ENCODE measurements around the gene ITGB5.
A peak's percentile ranks its signal among the peaks of the same experiment; 100 is the strongest.
"Not testable (repeated sequence)": the region's sequence is repeated elsewhere in the genome, so short reads cannot be mapped to it uniquely, and the experiment has no call there.

Gene ITGB5

DNA sequence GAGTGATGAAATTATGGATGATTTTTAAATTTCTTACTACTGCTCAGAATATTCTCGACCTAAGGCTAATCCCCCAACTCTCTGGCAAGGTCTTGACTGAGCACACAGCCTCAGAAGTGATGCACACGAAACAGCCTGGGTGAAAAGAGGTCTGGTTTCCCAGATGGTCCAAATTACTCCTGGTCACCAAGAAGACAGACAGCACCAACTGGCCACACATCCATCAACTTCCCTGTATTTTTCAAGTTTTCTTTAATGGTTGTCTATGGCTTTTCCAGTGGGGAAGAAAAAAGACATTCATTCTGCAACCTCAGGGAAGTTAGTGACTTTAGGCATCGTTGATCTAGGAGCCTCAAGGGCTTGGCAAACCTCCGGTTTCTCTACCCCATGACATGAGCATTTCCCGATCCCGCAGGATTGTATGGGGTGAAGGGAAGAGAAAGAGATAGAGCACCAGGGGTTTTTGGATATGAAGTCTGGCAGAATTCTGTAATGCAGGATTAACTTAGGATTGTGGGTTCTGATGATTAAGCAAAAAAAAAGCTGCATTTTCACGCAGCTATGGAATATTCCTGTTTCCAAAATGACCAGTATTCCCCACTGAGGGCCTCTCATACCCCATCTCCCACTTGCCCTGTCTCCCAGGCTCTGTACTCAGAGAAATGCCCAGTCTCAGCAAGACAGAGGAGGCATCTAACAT lies 94.7 kb downstream of the ITGB5 start:
- Histone ChIP-seq H3K36me3 (ENCODE audit: control insufficient read depth in 1 of 2, insufficient read depth in 2 of 2, low read length in 2 of 2) (peaks cover 14 to 22% of the 10 kb centered on the region in 2 donors), H3K4me1 (ENCODE audit: control insufficient read depth in 1 of 2, insufficient read depth in 2 of 2, low read length in 2 of 2) (peaks cover under 1 to 9% of the 10 kb centered on the region in 2 donors), H3K4me3 (ENCODE audit: low read depth in 1 of 2, low read length in 2 of 2) (no peak overlapping the region), H3K9me3 (ENCODE audit: control insufficient read depth in 1 of 2, low read length in 2 of 2) (no peaks in the 10 kb centered on the region), H3K27me3 (ENCODE audit: low read depth, low read length) (no peaks in the 10 kb centered on the region), H3K27ac (ENCODE audit: low read length) (peak overlapping the region; percentile 35)

DNA sequence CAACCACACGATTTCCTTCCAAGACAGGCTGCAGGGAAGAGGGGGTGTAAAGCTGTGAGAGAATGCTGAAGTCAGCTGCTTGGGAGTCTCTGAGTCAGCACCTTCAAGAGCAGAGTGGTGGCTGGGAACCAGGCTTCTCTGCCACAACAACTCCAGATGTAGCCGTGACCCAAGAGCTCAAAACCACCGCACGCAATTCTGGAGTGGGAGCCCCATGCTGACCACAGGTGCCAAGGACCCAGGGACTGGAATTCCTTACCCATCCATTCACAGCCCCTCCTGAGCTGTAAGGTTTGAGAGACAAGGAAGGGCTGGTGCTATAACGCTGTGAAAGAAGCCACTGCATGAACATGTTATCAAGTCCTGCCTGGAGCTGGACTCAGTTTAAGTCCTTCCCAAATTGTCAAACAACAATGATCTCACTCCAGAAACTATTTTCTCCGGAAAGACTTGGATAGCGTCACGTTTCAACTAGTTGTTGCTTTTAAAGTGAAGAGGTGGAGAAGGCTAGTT lies 95.5 kb downstream of the ITGB5 start:
- Histone ChIP-seq H3K27ac (ENCODE audit: low read length) (peak overlapping the region; percentile 35), H3K4me1 (ENCODE audit: control insufficient read depth in 1 of 2, insufficient read depth in 2 of 2, low read length in 2 of 2) (peaks cover 9 to 13% of the 10 kb centered on the region in 2 donors), H3K9me3 (ENCODE audit: control insufficient read depth in 1 of 2, low read length in 2 of 2) (no peaks in the 10 kb centered on the region), H3K4me3 (ENCODE audit: low read depth in 1 of 2, low read length in 2 of 2) (no peak overlapping the region), H3K27me3 (ENCODE audit: low read depth, low read length) (no peaks in the 10 kb centered on the region), H3K36me3 (ENCODE audit: control insufficient read depth in 1 of 2, insufficient read depth in 2 of 2, low read length in 2 of 2) (peaks cover 14 to 17% of the 10 kb centered on the region in 2 donors)

DNA sequence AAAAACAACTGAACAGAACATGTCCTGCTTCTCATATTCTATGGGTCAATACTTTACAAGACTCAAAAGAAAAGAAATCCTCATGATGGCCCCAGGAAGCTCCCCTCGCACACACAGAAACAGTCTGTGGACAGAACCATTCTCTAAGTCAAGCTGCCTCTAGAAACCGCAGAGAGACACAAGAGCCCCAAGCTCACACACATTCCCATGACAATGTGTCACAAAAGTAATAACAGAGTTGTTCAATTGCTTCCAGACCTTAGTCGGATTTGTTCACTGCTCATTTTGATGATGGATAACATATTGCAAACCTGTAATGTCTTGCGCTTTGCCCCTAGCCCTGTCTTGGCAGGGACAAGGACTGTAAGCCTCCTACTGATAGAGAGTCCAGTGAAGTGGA lies 96.0 kb downstream of the ITGB5 start:
- Histone ChIP-seq H3K27me3 (ENCODE audit: low read depth, low read length) (no peaks in the 10 kb centered on the region), H3K36me3 (ENCODE audit: control insufficient read depth in 1 of 2, insufficient read depth in 2 of 2, low read length in 2 of 2) (peaks cover 11 to 12% of the 10 kb centered on the region in 2 donors), H3K9me3 (ENCODE audit: control insufficient read depth in 1 of 2, low read length in 2 of 2) (no peaks in the 10 kb centered on the region), H3K4me3 (ENCODE audit: low read depth in 1 of 2, low read length in 2 of 2) (no peak overlapping the region), H3K4me1 (ENCODE audit: control insufficient read depth in 1 of 2, insufficient read depth in 2 of 2, low read length in 2 of 2) (peaks cover 12 to 18% of the 10 kb centered on the region in 2 donors), H3K27ac (ENCODE audit: low read length) (peak overlapping the region; percentile 8)

DNA sequence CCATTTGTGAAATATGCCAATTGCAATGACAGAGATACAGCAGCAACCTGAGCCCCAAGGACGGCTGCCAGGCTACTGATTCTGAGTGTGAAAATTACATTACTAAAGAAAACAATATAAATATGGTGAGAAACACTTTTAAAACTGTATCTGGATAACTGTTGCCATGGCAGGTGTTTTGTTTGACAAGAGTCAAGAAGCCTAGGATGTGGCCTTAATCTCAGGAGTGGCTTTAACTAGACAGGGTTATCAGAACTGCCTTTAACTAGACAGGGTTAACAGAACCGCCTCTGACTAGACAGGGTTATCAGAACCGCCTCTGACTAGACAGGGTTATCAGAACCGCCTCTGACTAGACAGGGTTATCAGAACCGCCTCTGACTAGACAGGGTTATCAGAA lies 98.1 kb downstream of the ITGB5 start:
- H3K9me3 ChIP-seq (ENCODE audit: control insufficient read depth in 1 of 2, low read length in 2 of 2); H3K27ac ChIP-seq (ENCODE audit: low read length); H3K27me3 ChIP-seq (ENCODE audit: low read depth, low read length); H3K36me3 ChIP-seq (ENCODE audit: control insufficient read depth in 1 of 2, insufficient read depth in 2 of 2, low read length in 2 of 2); H3K4me3 ChIP-seq (ENCODE audit: low read depth in 1 of 2, low read length in 2 of 2): not testable (repeated sequence)
- peaks cover 12 to 25% of the 10 kb centered on the region in 2 donors for H3K4me1 ChIP-seq (ENCODE audit: control insufficient read depth in 1 of 2, insufficient read depth in 2 of 2, low read length in 2 of 2)

DNA sequence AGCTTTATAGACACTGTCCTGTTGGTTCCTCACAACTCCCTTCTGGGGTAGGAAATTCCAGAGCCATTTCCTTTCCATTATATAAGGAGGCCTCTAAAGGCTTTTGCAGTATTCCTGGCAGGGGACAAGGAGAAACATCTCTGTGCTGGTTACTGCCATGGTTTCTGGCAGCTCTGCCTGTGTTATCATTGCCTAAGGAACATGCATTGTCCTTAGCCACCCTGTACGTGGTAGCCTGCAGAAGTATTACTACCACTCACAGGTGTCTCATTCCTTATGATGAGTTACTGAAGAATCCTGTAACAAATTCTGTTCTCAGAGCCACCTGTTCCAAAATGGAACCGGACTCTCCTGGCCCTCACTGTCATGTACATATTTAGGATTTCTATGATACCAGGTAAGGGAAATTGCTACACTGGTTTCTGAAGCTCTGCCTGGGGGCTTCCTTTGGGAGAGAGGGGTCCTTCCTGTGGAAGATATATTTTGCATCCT lies 98.9 kb downstream of the ITGB5 start:
- Histone ChIP-seq H3K27me3 (ENCODE audit: low read depth, low read length) (no peaks in the 10 kb centered on the region), H3K36me3 (ENCODE audit: control insufficient read depth in 1 of 2, insufficient read depth in 2 of 2, low read length in 2 of 2) (peaks cover 0 to 3% of the 10 kb centered on the region in 2 donors), H3K9me3 (ENCODE audit: control insufficient read depth in 1 of 2, low read length in 2 of 2) (no peaks in the 10 kb centered on the region), H3K4me3 (ENCODE audit: low read depth in 1 of 2, low read length in 2 of 2) (no peak overlapping the region), H3K4me1 (ENCODE audit: control insufficient read depth in 1 of 2, insufficient read depth in 2 of 2, low read length in 2 of 2) (peaks cover 12 to 25% of the 10 kb centered on the region in 2 donors), H3K27ac (ENCODE audit: low read length) (no peak overlapping the region)

DNA sequence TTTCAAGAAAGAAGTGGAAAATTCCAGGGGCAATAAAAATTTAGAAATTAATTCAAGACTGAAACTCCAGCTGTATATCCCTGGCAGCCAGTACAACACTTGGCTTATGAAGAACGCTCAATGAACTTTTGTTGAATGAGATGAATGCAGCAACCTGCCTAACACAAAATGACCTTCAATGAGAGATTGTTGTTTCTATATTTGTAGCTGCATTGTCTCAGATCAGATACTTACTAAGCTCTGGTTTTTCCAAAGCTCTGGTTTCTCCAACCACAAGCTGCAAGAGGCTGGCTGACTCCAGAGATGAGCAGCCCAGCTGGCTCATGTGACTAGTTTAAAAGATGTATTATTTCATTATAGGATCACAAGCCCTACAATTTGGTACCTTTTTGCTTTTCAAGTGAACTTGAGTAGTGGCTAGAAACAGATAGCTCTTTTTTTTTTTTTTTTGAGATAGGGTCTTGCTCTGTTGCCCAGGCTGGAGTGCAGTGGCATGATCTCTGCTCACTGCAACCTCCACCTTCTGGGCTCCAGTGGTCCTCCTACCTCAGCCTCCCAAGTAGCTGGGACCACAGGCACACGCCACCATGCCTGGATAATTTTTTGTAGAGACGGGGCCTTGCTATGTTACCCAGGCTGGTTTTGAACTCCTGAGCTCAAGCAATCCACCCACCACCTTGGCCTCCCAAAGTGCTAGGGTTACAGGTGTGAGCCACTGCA lies 99.5 kb downstream of the ITGB5 start:
- H3K9me3 ChIP-seq (ENCODE audit: control insufficient read depth in 1 of 2, low read length in 2 of 2) = no peaks in the 10 kb centered on the region
- peak overlapping the region; percentile 16 for H3K27ac ChIP-seq (ENCODE audit: low read length)
- H3K27me3 ChIP-seq (ENCODE audit: low read depth, low read length) = no peaks in the 10 kb centered on the region
- H3K4me1 ChIP-seq (ENCODE audit: control insufficient read depth in 1 of 2, insufficient read depth in 2 of 2, low read length in 2 of 2) = peaks cover 12 to 25% of the 10 kb centered on the region in 2 donors
- H3K4me3 ChIP-seq (ENCODE audit: low read depth in 1 of 2, low read length in 2 of 2) = no peak overlapping the region
- peaks cover 0 to 3% of the 10 kb centered on the region in 2 donors for H3K36me3 ChIP-seq (ENCODE audit: control insufficient read depth in 1 of 2, insufficient read depth in 2 of 2, low read length in 2 of 2)

DNA sequence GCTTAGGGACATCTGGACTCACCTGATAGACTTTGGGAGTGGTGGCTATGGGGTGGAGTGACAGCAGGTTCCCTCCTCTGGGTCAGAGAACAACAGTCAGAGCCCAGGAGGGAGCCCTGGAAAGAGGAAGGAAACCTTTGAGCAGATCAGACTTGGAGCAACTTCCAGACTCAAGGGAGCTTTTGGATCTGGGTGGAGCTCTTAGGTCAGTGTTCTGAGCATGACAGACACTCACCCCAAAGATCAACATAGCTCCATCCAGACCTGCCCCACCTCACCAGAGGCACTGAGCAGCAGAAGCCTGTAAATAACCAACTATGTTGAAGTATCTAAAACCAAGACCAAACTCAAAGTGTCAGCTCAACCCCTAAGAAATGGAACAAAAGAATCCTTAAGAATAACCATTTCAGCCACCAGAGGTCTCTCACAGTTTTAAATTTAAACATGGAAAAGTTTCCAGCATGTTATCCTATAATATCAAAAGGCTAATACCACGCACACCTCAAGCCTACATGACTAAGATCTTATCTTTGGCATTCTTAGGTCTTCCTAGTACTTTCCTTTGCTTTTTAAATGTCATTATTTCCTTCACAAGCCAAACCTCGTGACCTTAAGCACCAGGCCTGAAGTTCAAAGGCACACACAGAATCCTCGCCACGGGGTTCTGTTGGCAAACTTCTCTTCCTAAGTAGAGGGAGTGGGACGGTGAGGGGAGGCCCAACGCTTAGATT lies 100.5 kb downstream of the ITGB5 start:
- H3K4me3 ChIP-seq (ENCODE audit: low read depth in 1 of 2, low read length in 2 of 2) = no peak overlapping the region
- peak overlapping the region; percentile 16 for H3K27ac ChIP-seq (ENCODE audit: low read length)

DNA sequence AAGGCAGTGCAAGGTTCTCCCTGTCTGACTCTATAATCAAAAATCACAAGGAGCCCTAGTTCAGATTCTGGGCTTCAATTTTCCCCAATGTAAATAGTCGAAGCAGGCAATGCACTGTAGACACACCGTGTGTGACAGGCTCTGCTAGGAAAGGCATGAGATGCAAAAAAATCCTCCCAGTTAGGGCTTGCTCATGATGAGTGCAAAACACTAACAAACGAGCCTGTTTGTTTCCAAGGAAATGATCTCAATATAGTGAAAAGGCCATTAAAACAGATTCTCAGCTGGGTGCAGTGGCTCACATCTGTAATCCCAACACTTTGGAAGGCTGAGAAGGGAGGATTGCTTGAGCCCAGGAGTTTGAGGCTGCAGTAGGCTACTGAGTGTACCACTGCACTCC lies 101.2 kb downstream of the ITGB5 start:
- Histone ChIP-seq H3K4me3 (ENCODE audit: low read depth in 1 of 2, low read length in 2 of 2) (no peak overlapping the region), H3K27me3 (ENCODE audit: low read depth, low read length) (no peaks in the 10 kb centered on the region), H3K9me3 (ENCODE audit: control insufficient read depth in 1 of 2, low read length in 2 of 2) (no peaks in the 10 kb centered on the region), H3K4me1 (ENCODE audit: control insufficient read depth in 1 of 2, insufficient read depth in 2 of 2, low read length in 2 of 2) (peaks cover 16 to 27% of the 10 kb centered on the region in 2 donors), H3K27ac (ENCODE audit: low read length) (peak overlapping the region; percentile 16), H3K36me3 (ENCODE audit: control insufficient read depth in 1 of 2, insufficient read depth in 2 of 2, low read length in 2 of 2) (no peaks in the 10 kb centered on the region)

More for the DNA sequence above, 100.5 kb downstream of the ITGB5 start:
- no peaks in the 10 kb centered on the region for H3K27me3 ChIP-seq (ENCODE audit: low read depth, low read length)
- peaks cover 12 to 21% of the 10 kb centered on the region in 2 donors for H3K4me1 ChIP-seq (ENCODE audit: control insufficient read depth in 1 of 2, insufficient read depth in 2 of 2, low read length in 2 of 2)
- no peaks in the 10 kb centered on the region for H3K9me3 ChIP-seq (ENCODE audit: control insufficient read depth in 1 of 2, low read length in 2 of 2)
- peaks cover 0 to 3% of the 10 kb centered on the region in 2 donors for H3K36me3 ChIP-seq (ENCODE audit: control insufficient read depth in 1 of 2, insufficient read depth in 2 of 2, low read length in 2 of 2)

DNA sequence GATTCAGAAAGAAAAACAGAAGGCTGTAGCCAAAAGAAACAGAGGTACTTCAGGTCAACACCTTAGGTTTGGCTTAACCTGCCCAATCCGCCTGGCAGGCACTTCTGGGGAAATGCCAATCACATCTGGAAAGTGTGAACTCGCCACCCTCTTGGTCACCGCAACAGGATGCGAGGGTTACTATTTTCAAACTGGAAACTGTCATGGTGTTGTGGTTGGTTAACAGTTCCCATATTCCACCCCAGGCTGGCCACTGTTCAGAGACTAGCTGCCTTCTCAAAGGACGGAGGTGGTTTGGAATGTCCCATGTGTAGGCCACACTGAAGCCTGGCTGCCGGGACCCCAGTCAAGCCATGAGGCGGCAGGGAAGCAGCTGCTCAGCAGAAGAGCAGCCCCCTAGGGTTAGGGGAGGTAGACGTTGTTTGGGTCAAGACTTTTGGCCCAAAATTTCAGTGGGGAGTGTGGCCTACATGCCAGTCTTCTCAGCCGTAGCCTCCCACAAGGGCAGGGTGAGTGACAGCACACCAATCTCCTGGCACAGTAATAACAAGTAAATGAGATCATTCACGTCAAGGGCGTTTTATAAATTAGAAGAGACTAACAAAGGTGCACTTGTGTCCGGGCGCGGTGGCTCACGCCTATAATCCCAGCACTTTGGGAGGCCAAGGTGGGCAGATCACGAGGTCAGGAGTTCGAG lies 102.3 kb downstream of the ITGB5 start:
- Histone ChIP-seq H3K9me3 (ENCODE audit: control insufficient read depth in 1 of 2, low read length in 2 of 2) (no peaks in the 10 kb centered on the region), H3K27ac (ENCODE audit: low read length) (no peak overlapping the region)

DNA sequence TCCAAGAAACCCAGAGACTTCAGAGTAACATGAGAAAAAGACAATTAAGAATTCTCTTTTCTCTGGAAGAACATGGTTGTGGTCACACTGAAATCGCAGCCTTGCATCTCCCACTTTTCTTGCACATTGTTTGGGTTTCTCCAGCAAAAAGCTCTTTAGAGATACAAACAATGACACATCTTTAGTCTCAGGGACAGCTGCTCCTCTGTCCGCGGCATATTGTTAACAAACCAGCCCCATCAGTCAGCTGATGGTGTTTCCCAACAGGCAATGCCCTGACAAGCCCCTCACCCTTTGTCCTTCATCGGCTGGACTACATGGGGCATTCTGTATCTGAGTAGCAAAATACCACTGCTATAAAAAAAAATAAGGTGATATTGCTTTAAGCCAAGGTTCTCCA lies 103.5 kb downstream of the ITGB5 start:
- Histone ChIP-seq H3K4me1 (ENCODE audit: control insufficient read depth in 1 of 2, insufficient read depth in 2 of 2, low read length in 2 of 2) (peaks cover 20 to 48% of the 10 kb centered on the region in 2 donors), H3K4me3 (ENCODE audit: low read depth in 1 of 2, low read length in 2 of 2) (no peak overlapping the region), H3K27ac (ENCODE audit: low read length) (no peak overlapping the region), H3K36me3 (ENCODE audit: control insufficient read depth in 1 of 2, insufficient read depth in 2 of 2, low read length in 2 of 2) (peaks cover 0 to 5% of the 10 kb centered on the region in 2 donors), H3K27me3 (ENCODE audit: low read depth, low read length) (no peaks in the 10 kb centered on the region), H3K9me3 (ENCODE audit: control insufficient read depth in 1 of 2, low read length in 2 of 2) (no peaks in the 10 kb centered on the region)

More for the DNA sequence above, 102.3 kb downstream of the ITGB5 start:
- Histone ChIP-seq H3K4me1 (ENCODE audit: control insufficient read depth in 1 of 2, insufficient read depth in 2 of 2, low read length in 2 of 2) (peaks cover 20 to 36% of the 10 kb centered on the region in 2 donors), H3K36me3 (ENCODE audit: control insufficient read depth in 1 of 2, insufficient read depth in 2 of 2, low read length in 2 of 2) (peaks cover 0 to 5% of the 10 kb centered on the region in 2 donors), H3K4me3 (ENCODE audit: low read depth in 1 of 2, low read length in 2 of 2) (no peak overlapping the region), H3K27me3 (ENCODE audit: low read depth, low read length) (no peaks in the 10 kb centered on the region)
